ENCODE measurements around the gene CALR. TPM values are rescaled to one million over a fixed set of nuclear protein-coding genes. Genes with fewer than 3 reads are reported as not detected.
"Not testable (repeated sequence)": the region's sequence is repeated elsewhere in the genome, so short reads cannot be mapped to it uniquely, and the experiment has no call there.

Gene CALR
- total RNA-seq, 1 donor from 2014 or later: 383 TPM

GRCh38 chr19:12952488-12953137, 14.2 kb downstream of the CALR start:
- no peak for DNase-seq

GRCh38 chr19:12953138-12953798, 14.9 kb downstream of the CALR start:
- peak; percentile 95 for DNase-seq

GRCh38 chr19:12953799-12954611, 15.6 kb downstream of the CALR start:
- DNase-seq: no peak

GRCh38 chr19:12954612-12954962, 16.2 kb downstream of the CALR start:
- no peak for DNase-seq

- DNase-seq: not testable (repeated sequence)
Measured at GRCh38 chr19:12955575-12955974, 17.2 kb downstream of the CALR start.

- no peak for DNase-seq
Measured at GRCh38 chr19:12955996-12956395, 17.6 kb downstream of the CALR start.

- DNase-seq: peak; percentile 86
Measured at GRCh38 chr19:12956446-12957388, 18.3 kb downstream of the CALR start, which contains the start of gene GADD45GIP1. TSS of gene GADD45GIP1 (minus strand) at chr19:12957223. CDS start at chr19:12957212, 11 bp downstream.

- not testable (repeated sequence) for DNase-seq
Measured at GRCh38 chr19:12957389-12957952, 19.1 kb downstream of the CALR start.

GRCh38 chr19:12959481-12959880, 21.1 kb downstream of the CALR start:
- no peak for DNase-seq

- peak; percentile 82 for DNase-seq
Measured at GRCh38 chr19:12965017-12965811, 26.8 kb downstream of the CALR start.

- DNase-seq: no peak
Measured at GRCh38 chr19:12965812-12966135, 27.4 kb downstream of the CALR start.

- DNase-seq: no peak
Measured at GRCh38 chr19:12967907-12968306, 29.5 kb downstream of the CALR start.

GRCh38 chr19:12969292-12969988, 31.0 kb downstream of the CALR start, which contains the start of gene DAND5:
TSS of gene DAND5 (plus strand) at chr19:12969576. CDS start at chr19:12969661, 85 bp downstream.
- no peak for DNase-seq

GRCh38 chr19:12970070-12970820, 31.8 kb downstream of the CALR start:
- DNase-seq: no peak

GRCh38 chr19:12973236-12973635, 34.8 kb downstream of the CALR start:
- DNase-seq: no peak

GRCh38 chr19:12974301-12975220, 36.2 kb downstream of the CALR start:
- DNase-seq: peak; percentile 67

- DNase-seq: no peak
Measured at GRCh38 chr19:12975221-12975741, 36.9 kb downstream of the CALR start.

- DNase-seq: not testable (repeated sequence)
Measured at GRCh38 chr19:12976109-12976508, 37.7 kb downstream of the CALR start.

Measured in tongue (tissue), 2 donors.